Measurements from ENCODE around the gene CD8A. TPM values are rescaled to one million over a fixed set of nuclear protein-coding genes. Genes with fewer than 3 reads are reported as not detected.

CD8A gene
- total and polyA plus RNA-seq, 10 of the 15 experiments (the other 5 are each of a cell fraction or from before 2014, with no cell fraction given) = 0.15 to 0.43 TPM; not detected in 8

DNA sequence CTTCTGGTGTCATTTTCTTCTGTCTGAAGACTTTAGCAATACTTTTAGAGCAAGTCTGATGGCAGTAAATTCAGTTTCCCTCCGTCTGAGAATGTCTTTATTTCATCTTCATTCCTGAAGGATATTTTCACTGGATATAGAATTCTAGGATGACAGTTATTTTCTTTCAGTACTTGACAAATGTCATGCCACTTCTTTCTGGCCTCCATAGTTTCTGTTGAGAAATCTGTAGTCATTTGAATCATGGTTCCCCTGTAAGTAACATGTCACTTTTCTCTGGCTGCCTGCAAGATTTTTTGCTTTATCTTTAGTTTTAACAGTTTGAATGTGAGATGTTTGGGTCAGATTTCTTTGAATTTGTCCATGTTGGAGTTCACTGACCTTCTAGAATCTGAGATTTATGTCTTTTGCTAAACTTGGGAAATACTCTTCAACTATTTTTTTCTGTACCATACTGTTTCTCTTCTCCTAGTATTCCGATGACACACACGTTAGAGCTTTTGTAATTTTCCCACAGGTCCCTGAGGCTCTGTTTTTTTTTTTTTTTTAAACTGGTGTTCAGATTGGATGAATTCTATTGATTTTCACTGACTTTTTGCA lies 40.4 kb downstream of the CD8A start (continued):
- TF ChIP-seq, protein P1, sequence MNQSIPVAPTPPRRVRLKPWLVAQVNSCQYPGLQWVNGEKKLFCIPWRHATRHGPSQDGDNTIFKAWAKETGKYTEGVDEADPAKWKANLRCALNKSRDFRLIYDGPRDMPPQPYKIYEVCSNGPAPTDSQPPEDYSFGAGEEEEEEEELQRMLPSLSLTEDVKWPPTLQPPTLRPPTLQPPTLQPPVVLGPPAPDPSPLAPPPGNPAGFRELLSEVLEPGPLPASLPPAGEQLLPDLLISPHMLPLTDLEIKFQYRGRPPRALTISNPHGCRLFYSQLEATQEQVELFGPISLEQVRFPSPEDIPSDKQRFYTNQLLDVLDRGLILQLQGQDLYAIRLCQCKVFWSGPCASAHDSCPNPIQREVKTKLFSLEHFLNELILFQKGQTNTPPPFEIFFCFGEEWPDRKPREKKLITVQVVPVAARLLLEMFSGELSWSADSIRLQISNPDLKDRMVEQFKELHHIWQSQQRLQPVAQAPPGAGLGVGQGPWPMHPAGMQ (IDR thresholded peaks at IDR 0.05; ENCODE audit: borderline replicate concordance) = no peak
- TF ChIP-seq IRF4 (IDR thresholded peaks at IDR 0.05; ENCODE audit: low read depth, low read length) (no peak), ATF7 (IDR thresholded peaks at IDR 0.05; ENCODE audit: low read depth) (no peak), FOS (IDR thresholded peaks at IDR 0.05; ENCODE audit: borderline replicate concordance, extremely low read depth, insufficient read length) (no peak)

DNA sequence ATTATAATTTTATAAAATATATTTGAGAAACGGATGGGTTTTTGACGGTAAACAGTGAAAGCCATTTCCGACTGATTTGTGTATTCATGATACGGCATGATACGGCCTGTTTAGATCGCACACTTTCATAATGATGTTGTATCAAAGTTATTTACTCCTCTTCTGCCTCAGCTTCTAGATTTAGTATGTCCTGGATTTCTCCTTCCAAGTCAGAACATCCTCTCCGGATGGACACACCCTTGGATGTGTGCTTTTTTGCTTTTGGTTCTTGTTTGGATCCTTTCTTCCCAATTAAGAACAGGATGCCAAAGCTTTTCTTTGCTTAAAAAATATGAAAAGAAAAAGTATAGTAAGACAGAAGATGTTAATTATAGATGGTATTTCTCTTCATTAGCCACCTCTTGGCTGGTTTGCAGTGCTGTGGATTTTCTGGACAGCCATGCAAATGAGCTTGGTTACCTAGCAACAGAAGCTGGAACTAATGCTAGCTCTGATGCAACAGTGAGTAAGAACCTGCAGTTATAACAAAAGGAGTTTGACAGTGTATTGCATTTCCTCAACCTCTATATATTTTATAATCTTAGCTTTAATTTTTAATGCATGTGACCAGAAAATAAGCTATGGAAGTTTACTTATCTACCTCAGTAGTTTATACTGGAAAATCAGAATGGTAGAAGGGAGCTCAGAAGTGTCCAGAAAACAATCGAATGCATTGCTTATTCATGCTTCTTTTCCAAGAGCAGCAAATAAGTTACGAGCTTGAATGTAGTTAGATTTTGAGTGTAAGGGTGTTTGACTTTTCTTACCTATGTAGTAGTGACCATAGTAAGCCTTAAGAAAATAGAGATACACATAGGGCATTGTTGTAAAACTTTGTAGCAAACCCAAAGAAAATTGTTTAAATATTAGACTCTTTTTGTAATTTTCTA lies 42.7 kb downstream of the CD8A start:
- Histone ChIP-seq H3K4me1 (ENCODE audit: control insufficient read depth, insufficient read depth, low read length) (no peaks in the 10 kb centered on the region), H3K27ac (ENCODE audit: control insufficient read depth, insufficient read depth) (no peak overlapping the region), H3K79me2 (ENCODE audit: control insufficient read depth, insufficient read depth, low read length) (peaks cover 4% of the 10 kb centered on the region), H3K27me3 (replicated peaks in 1 of 2; ENCODE audit: control insufficient read depth in 2 of 2, insufficient read depth in 2 of 2, low read length in 1 of 2) (no peaks in the 10 kb centered on the region), H3K9me3 (replicated peaks; ENCODE audit: control insufficient read depth, insufficient read depth, low read length) (peaks cover 4% of the 10 kb centered on the region), H3K4me2 (ENCODE audit: control insufficient read depth, insufficient read depth) (no peak overlapping the region), H3K9ac (ENCODE audit: control insufficient read depth, insufficient read depth, low read length) (no peak overlapping the region), H2AFZ (ENCODE audit: control insufficient read depth, low read depth, low read length) (no peak overlapping the region), H3K4me3 (no peak overlapping the region), H4K20me1 (ENCODE audit: control insufficient read depth, insufficient read depth) (no peaks in the 10 kb centered on the region), H3K36me3 (ENCODE audit: control insufficient read depth in 2 of 2, insufficient read depth in 2 of 2, low read length in 1 of 2) (peaks cover 2 to 11% of the 10 kb centered on the region in 2 experiments; a peak in 2 of 4 replicates)
- in situ Hi-C loops (cut with MboI) = no loop called here
- SMC1A ChIA-PET (ENCODE audit: uncharacterized antibody, unreplicated experiment) = interaction anchor here (0.5 to 1.9 kb wide), 3 partner anchors 16 to 307 kb away, joined by 3 to 10 read pairs (median 4); no protein-coding TSS in a partner anchor
- ATAC-seq = peak; percentile 71
- no TSS peak for BruUV-seq (replicated peaks)
- POLR2A ChIA-PET = interaction anchor here (0.8 kb wide), 1 partner anchor 9 kb away, joined by 3 read pairs; no protein-coding TSS in a partner anchor
- no peak for FAIRE-seq
- CTCF ChIA-PET = interaction anchor here (0.9 to 3.7 kb wide), 3 partner anchors 16 to 57 kb away, joined by 3 to 23 read pairs (median 3); no protein-coding TSS in a partner anchor
- DNase-seq (ENCODE audit: low read depth, low spot score) = no peak
- intact Hi-C loops (cut with micrococcal nuclease; ENCODE audit: unreplicated experiment) = no loop called here
- RAD21 ChIA-PET (ENCODE audit: unreplicated experiment) = no interaction called here
- 98% methylated on average over 9 of the region's 9 CpGs for WGBS (ENCODE audit: insufficient coverage, insufficient replicate concordance, low lambda C conversion rate, missing lambda C conversion rate)
- TF ChIP-seq ZNF24 (IDR thresholded peaks at IDR 0.05) (peak; percentile 70; the same call in 1 of the 2 replicates), RBBP5 (conservative IDR thresholded peaks at IDR 0.05) (no peak), PAX8 (IDR thresholded peaks at IDR 0.05) (no peak), ZNF207 (IDR thresholded peaks at IDR 0.05; ENCODE audit: borderline replicate concordance) (no peak), GABPA (IDR thresholded peaks at IDR 0.05; ENCODE audit: low read depth) (no peak), SP1 (IDR thresholded peaks at IDR 0.05; ENCODE audit: low read depth, low read length) (no peak), BMI1 (IDR thresholded peaks at IDR 0.05; ENCODE audit: borderline replicate concordance) (0 out of 2 replicates have a peak, but pooled peaks have one; percentile 64), NFYB (IDR thresholded peaks at IDR 0.05; ENCODE audit: insufficient read depth, low read depth, low read length) (no peak), HDAC2 (IDR thresholded peaks at IDR 0.05) (no peak), BCL11A (IDR thresholded peaks at IDR 0.05; ENCODE audit: low read depth, low read length) (no peak)
- TF ChIP-seq, protein P2, sequence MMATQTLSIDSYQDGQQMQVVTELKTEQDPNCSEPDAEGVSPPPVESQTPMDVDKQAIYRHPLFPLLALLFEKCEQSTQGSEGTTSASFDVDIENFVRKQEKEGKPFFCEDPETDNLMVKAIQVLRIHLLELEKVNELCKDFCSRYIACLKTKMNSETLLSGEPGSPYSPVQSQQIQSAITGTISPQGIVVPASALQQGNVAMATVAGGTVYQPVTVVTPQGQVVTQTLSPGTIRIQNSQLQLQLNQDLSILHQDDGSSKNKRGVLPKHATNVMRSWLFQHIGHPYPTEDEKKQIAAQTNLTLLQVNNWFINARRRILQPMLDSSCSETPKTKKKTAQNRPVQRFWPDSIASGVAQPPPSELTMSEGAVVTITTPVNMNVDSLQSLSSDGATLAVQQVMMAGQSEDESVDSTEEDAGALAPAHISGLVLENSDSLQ (IDR thresholded peaks at IDR 0.05) = no peak
- TF ChIP-seq, protein P3, sequence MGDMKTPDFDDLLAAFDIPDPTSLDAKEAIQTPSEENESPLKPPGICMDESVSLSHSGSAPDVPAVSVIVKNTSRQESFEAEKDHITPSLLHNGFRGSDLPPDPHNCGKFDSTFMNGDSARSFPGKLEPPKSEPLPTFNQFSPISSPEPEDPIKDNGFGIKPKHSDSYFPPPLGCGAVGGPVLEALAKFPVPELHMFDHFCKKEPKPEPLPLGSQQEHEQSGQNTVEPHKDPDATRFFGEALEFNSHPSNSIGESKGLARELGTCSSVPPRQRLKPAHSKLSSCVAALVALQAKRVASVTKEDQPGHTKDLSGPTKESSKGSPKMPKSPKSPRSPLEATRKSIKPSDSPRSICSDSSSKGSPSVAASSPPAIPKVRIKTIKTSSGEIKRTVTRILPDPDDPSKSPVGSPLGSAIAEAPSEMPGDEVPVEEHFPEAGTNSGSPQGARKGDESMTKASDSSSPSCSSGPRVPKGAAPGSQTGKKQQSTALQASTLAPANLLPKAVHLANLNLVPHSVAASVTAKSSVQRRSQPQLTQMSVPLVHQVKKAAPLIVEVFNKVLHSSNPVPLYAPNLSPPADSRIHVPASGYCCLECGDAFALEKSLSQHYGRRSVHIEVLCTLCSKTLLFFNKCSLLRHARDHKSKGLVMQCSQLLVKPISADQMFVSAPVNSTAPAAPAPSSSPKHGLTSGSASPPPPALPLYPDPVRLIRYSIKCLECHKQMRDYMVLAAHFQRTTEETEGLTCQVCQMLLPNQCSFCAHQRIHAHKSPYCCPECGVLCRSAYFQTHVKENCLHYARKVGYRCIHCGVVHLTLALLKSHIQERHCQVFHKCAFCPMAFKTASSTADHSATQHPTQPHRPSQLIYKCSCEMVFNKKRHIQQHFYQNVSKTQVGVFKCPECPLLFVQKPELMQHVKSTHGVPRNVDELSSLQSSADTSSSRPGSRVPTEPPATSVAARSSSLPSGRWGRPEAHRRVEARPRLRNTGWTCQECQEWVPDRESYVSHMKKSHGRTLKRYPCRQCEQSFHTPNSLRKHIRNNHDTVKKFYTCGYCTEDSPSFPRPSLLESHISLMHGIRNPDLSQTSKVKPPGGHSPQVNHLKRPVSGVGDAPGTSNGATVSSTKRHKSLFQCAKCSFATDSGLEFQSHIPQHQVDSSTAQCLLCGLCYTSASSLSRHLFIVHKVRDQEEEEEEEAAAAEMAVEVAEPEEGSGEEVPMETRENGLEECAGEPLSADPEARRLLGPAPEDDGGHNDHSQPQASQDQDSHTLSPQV (IDR thresholded peaks at IDR 0.05) = no peak
